Breast epithelium (tissue), 3 donors: Measurements from ENCODE around the gene SLC35F3.

ENCODE experiments used
- CTCF ChIP-seq, 3 donors: fragments of 450-650 bp; IDR thresholded peaks; one replicate each; pipeline ENCODE4 v1.5.1; 2016 to 2017; ENCODE audit warnings: antibody characterized with exemption in 3 of 3, mild to moderate bottlenecking in 3 of 3, moderate library complexity in 3 of 3
- POLR2A ChIP-seq: fragments of 450-650 bp; IDR thresholded peaks from one replicate; pipeline ENCODE4 v1.6.1; 2016; ENCODE audit warnings: antibody characterized with exemption, mild to moderate bottlenecking, moderate library complexity
- POLR2AphosphoS5 ChIP-seq, 3 donors: sonication (generic); formaldehyde crosslinking; IDR thresholded peaks; one replicate each; pipeline ENCODE4 v1.6.1; 2017; ENCODE audit warnings: antibody characterized with exemption in 3 of 3

- TF ChIP-seq CTCF (IDR thresholded peaks at IDR 0.05) (no peak), POLR2A (no peak), POLR2AphosphoS5 (IDR thresholded peaks at IDR 0.05) (no peak)
Observed at GRCh38 chr1:234230414-234230862, 326.0 kb downstream of the SLC35F3 start.
